Hepatocyte (in vitro differentiated cells): Measurements from ENCODE around the gene TESK1. TPM values are rescaled to one million over a fixed set of nuclear protein-coding genes. Genes with fewer than 3 reads are reported as not detected.

Source experiments
- DNase-seq: peaks from one replicate; pipeline ENCODE4 v3.0.0-alpha.2; 2016; ENCODE audit warnings: low spot score
- H2AFZ ChIP-seq: fragments of 200-600 bp; sonication (generic); 2 replicates; pipeline ENCODE4 v1.6.0; 2016; ENCODE audit warnings: antibody characterized with exemption, mild to moderate bottlenecking
- H3K27ac ChIP-seq: fragments of 200-600 bp; sonication (generic); 2 replicates; pipeline ENCODE4 v1.5.1; 2016; ENCODE audit warnings: mild to moderate bottlenecking
- H3K27me3 ChIP-seq: fragments of 200-600 bp; sonication (generic); 2 replicates; pipeline ENCODE4 v1.6.1; 2016
- H3K36me3 ChIP-seq: fragments of 200-600 bp; sonication (generic); replicated peaks from 2 replicates; pipeline ENCODE4 v1.5.1; 2016; ENCODE audit warnings: low read depth; ENCODE audit not compliant: insufficient read depth
- H3K4me1 ChIP-seq: fragments of 200-600 bp; sonication (generic); 2 replicates; pipeline ENCODE4 v1.5.1; 2016; ENCODE audit warnings: mild to moderate bottlenecking, moderate library complexity; ENCODE audit not compliant: insufficient read depth
- H3K4me2 ChIP-seq: fragments of 200-600 bp; sonication (generic); 2 replicates; pipeline ENCODE4 v1.6.0; 2016
- H3K4me3 ChIP-seq: fragments of 200-600 bp; sonication (generic); 2 replicates; pipeline ENCODE4 v1.5.1; 2016; ENCODE audit warnings: mild to moderate bottlenecking
- H3K79me2 ChIP-seq: fragments of 200-600 bp; sonication (generic); 2 replicates; pipeline ENCODE4 v1.6.0; 2017; ENCODE audit warnings: mild to moderate bottlenecking
- H3K9me2 ChIP-seq: fragments of 200-600 bp; sonication (generic); replicated peaks from 2 replicates; pipeline ENCODE4 v1.6.0; 2017; ENCODE audit warnings: mild to moderate bottlenecking; ENCODE audit not compliant: insufficient read depth
- H3K9me3 ChIP-seq: fragments of 200-600 bp; sonication (generic); 2 replicates; pipeline ENCODE4 v1.5.1; 2016; ENCODE audit warnings: low read depth, mild to moderate bottlenecking
- H4K20me1 ChIP-seq: fragments of 200-600 bp; sonication (generic); 2 replicates; pipeline ENCODE4 v1.6.0; 2016; ENCODE audit warnings: mild to moderate bottlenecking; ENCODE audit not compliant: insufficient read depth, poor library complexity, severe bottlenecking
- EZH2 ChIP-seq: fragments of 200-600 bp; sonication (generic); IDR thresholded peaks from 2 replicates; pipeline ENCODE4 v1.6.1; 2016; ENCODE audit warnings: antibody characterized with exemption, mild to moderate bottlenecking, borderline replicate concordance
- EZH2phosphoT487 ChIP-seq: fragments of 200-600 bp; sonication (generic); IDR thresholded peaks from one replicate; pipeline ENCODE4 v1.6.1; 2018; ENCODE audit warnings: antibody characterized with exemption, mild to moderate bottlenecking, low read depth, moderate library complexity; ENCODE audit not compliant: unreplicated experiment, severe bottlenecking
- WGBS: methylation state at CpG from one replicate; pipeline ENCODE4 v1.1.6; 2016; ENCODE audit warnings: low lambda C conversion rate; ENCODE audit errors: missing lambda C conversion rate; 5-methylcytosine and 5-hydroxymethylcytosine counted together
- polyA plus RNA-seq: library from polyadenylated mRNA; unstranded; fragments of >200 nt; fragmentation: Nextera tagmentation; extraction: Ambion mirVana; gene quantifications from 2 replicates; pipeline ENCODE4 v1.2.1, GENCODE V29; 2016
- total RNA-seq: library from RNA; depleted of rRNA; stranded (reverse); fragments of >200 nt; gene quantifications from 2 replicates; pipeline ENCODE4 v1.2.3, GENCODE V29; 2014
- TF ChIP-seq, protein P1 (sequence below): fragments of 200-600 bp; sonication (generic); IDR thresholded peaks from 2 replicates; pipeline ENCODE4 v1.5.1; 2016; ENCODE audit warnings: antibody characterized with exemption, mild to moderate bottlenecking; ENCODE audit not compliant: poor library complexity

TESK1 gene
- total and polyA plus RNA-seq, 2 experiments from 2014 or later = 17.4 to 30.3 TPM

DNA sequence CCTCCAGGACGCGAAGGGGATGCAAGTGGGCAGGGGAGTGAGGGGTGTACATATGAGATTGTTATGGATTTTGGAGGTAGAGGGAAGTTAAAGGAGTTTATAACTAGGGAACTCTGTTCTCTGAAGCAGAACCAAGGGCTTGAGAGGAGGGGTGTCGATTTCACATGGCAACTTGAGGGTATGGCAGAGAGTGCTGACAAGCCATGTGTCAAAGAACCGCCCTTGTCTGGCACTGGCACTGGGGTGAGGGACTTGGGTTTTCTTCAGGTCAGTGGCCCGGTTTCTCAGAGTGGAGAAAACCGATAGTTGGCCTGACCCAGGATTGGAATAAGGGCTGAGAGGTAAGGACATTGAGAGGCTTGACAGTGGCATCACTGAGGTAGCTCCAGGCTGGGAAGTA lies 47.7 kb upstream of the TESK1 start:
- H3K27ac ChIP-seq = no peak overlapping the region
- TF ChIP-seq, protein P1, sequence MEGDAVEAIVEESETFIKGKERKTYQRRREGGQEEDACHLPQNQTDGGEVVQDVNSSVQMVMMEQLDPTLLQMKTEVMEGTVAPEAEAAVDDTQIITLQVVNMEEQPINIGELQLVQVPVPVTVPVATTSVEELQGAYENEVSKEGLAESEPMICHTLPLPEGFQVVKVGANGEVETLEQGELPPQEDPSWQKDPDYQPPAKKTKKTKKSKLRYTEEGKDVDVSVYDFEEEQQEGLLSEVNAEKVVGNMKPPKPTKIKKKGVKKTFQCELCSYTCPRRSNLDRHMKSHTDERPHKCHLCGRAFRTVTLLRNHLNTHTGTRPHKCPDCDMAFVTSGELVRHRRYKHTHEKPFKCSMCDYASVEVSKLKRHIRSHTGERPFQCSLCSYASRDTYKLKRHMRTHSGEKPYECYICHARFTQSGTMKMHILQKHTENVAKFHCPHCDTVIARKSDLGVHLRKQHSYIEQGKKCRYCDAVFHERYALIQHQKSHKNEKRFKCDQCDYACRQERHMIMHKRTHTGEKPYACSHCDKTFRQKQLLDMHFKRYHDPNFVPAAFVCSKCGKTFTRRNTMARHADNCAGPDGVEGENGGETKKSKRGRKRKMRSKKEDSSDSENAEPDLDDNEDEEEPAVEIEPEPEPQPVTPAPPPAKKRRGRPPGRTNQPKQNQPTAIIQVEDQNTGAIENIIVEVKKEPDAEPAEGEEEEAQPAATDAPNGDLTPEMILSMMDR = no peak
- TF ChIP-seq EZH2phosphoT487 (no peak), EZH2 (no peak)
- H3K9me2 ChIP-seq = no peaks in the 10 kb centered on the region
- DNase-seq = no peak
- H2AFZ ChIP-seq = no peak overlapping the region
- H4K20me1 ChIP-seq = no peaks in the 10 kb centered on the region
- H3K9me3 ChIP-seq = no peaks in the 10 kb centered on the region
- H3K79me2 ChIP-seq = no peaks in the 10 kb centered on the region
- no peak overlapping the region for H3K4me3 ChIP-seq
- no peak overlapping the region for H3K4me2 ChIP-seq
- H3K36me3 ChIP-seq = no peaks in the 10 kb centered on the region
- WGBS = over 99% methylated on average over 6 of the region's 6 CpGs
- H3K27me3 ChIP-seq = no peaks in the 10 kb centered on the region
- no peaks in the 10 kb centered on the region for H3K4me1 ChIP-seq

DNA sequence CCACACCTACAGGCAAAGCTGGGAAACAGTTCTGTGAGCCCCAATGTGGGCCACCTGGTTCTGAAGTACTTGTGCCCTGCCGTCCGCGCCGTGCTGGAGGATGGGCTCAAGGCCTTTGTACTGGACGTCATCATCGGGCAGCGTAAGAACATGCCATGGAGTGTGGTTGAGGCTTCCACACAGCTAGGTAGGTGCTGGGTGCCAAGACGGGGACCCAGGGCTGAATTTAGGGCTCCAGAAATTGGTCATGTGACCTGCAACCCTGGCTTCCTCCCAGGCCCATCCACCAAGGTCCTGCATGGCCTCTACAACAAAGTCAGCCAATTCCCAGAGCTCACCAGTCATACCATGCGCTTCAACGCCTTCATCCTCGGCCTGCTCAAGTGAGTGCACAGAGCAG lies 46.9 kb upstream of the TESK1 start:
- H3K9me2 ChIP-seq = no peaks in the 10 kb centered on the region
- H3K4me1 ChIP-seq = no peaks in the 10 kb centered on the region
- no peak for DNase-seq
- H3K36me3 ChIP-seq = no peaks in the 10 kb centered on the region
- no peak overlapping the region for H2AFZ ChIP-seq
- no peak overlapping the region for H3K4me2 ChIP-seq
- H3K9me3 ChIP-seq = no peaks in the 10 kb centered on the region
- no peak for TF ChIP-seq EZH2phosphoT487
- TF ChIP-seq, protein P1 = no peak
- TF ChIP-seq EZH2 = no peak
- H3K27me3 ChIP-seq = no peaks in the 10 kb centered on the region
- no peak overlapping the region for H3K27ac ChIP-seq
- no peaks in the 10 kb centered on the region for H4K20me1 ChIP-seq
- H3K79me2 ChIP-seq = no peaks in the 10 kb centered on the region
- H3K4me3 ChIP-seq = no peak overlapping the region
- 96% methylated on average over 11 of the region's 11 CpGs for WGBS

DNA sequence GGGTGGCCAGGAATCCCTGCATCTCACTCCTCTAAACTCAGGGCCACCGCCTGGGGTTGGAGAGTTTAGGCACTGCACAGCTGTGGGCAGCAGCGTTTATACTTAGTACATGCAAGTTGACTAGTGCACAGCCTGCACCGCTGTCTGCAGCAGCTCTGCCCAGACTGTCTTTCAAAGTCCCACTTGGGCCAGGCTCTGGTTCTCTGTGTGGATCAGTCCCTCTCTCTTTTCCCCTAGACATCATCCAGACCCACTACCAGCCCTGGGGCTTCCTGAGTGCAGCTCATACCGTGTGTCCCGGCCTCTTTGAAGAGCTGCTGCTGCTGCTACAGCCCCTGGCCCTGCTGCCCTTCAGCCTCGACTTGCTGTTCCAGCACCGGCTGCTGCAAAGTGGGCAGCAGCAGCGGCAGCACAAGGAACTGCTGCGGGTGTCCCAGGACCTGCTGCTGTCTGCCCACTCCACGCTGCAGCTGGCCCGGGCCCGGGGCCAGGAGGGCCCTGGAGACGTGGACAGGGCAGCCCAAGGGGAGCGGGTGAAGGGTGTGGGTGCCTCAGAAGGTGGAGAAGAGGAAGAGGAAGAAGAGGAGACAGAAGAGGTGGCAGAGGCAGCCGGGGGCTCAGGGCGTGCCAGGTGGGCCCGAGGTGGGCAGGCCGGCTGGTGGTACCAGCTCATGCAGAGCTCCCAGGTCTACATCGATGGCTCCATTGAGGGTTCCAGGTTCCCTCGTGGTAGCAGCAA lies 45.1 kb upstream of the TESK1 start:
- Histone ChIP-seq H3K4me3 (no peak overlapping the region), H3K27ac (no peak overlapping the region), H3K79me2 (no peaks in the 10 kb centered on the region), H3K27me3 (no peaks in the 10 kb centered on the region), H3K4me1 (no peaks in the 10 kb centered on the region), H4K20me1 (no peaks in the 10 kb centered on the region), H3K4me2 (no peak overlapping the region), H2AFZ (no peak overlapping the region), H3K9me3 (no peaks in the 10 kb centered on the region), H3K36me3 (no peaks in the 10 kb centered on the region), H3K9me2 (no peaks in the 10 kb centered on the region)
- DNase-seq = no peak
- 91% methylated on average over 20 of the region's 20 CpGs for WGBS
- TF ChIP-seq, protein P1 = no peak
- TF ChIP-seq EZH2 = no peak
- no peak for TF ChIP-seq EZH2phosphoT487
